ENCODE measurements around the gene PRKAG1.

Gene PRKAG1

DNA sequence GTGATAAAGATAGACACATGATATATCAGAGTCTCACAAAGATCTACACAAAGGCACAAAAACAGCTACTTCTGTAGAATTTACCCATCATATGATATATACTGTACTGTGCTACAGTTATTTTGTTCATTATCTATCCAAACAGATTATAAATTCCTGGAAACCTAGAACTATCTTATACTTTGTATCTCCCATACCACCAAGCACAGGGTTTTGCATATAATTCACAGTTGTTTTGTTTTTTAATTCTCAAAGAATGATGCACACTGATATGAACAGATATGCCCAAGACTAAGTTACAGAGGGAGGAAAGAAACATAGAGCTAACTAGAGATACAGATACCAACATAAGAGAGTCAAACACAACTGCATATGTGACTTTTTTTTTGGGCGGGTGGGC lies 3.4 kb downstream of the PRKAG1 start:
- DNase-seq (ENCODE audit: extremely low read depth in 1 of 2, low read depth in 1 of 2): no peak

DNA sequence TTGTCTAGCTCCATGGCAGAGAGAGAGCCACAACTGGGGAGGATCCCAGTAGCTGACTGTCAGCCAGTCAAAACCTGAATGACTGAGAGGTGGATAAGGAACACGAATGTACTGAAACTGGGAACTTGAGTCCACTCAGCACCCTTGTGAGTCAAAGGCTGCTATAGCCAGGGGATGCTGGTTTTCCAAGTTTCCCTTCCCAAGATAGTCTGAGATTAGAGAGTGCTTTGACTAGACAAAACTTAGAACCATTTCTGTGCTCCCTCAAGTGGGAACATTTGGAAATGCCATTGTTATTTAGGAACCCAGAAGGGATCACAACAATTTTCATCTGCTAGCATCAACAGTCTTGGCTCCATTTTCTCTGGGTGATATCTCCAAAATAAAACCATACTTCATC lies 4.0 kb downstream of the PRKAG1 start:
- no peak for DNase-seq (ENCODE audit: extremely low read depth in 1 of 2, low read depth in 1 of 2)

- DNase-seq (ENCODE audit: extremely low read depth in 1 of 2, low read depth in 1 of 2): no peak
Observed at GRCh38 chr12:49013428-49013827, 5.1 kb downstream of the PRKAG1 start.

GRCh38 chr12:49012739-49013138 lies 5.8 kb downstream of the PRKAG1 start:
- no peak for DNase-seq (ENCODE audit: extremely low read depth in 1 of 2, low read depth in 1 of 2)

GRCh38 chr12:49010092-49010668 lies 8.4 kb downstream of the PRKAG1 start:
- no peak for DNase-seq (ENCODE audit: extremely low read depth in 1 of 2, low read depth in 1 of 2)

DNA sequence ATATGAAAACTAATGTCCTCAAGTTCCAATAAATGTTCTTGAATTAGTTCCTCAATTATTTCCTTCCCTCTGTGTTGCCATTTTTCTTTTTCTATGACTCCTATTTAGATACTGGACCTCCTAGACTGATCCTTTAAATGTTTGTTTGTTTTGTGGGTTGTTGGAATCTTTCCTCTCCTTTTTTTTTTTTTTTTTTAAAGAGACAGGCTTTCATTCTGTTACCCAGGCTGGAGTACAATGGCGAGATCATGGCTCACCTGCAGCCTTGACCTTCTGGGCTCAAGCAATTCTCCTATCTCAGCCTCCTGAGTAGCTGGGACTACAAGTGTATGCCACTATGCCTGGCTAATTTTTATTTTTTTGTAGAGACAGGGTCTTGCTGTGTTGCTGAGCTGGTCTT lies 9.6 kb downstream of the PRKAG1 start:
- DNase-seq (ENCODE audit: extremely low read depth in 1 of 2, low read depth in 1 of 2): no peak

DNA sequence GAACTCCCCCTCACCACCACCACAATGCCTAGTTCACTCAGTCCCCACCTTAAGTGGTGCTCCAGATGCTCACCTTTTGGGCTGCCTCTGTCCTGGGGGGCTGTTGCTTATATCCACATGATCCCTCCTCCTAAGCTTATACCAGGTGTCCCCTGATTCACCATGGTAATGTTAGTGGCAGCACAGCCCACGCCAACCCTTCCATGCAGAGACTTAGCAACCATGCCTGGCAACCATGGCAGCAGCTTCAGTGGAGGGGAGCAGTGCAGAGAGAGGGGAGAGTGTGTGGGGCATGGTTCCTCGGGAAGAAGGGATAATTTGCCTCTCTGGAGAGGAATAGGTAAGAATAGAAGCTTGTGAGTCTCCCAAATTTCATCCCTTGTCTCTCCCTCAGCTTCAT lies 18.2 kb downstream of the PRKAG1 start:
- no peak for DNase-seq (ENCODE audit: extremely low read depth in 1 of 2, low read depth in 1 of 2)

DNA sequence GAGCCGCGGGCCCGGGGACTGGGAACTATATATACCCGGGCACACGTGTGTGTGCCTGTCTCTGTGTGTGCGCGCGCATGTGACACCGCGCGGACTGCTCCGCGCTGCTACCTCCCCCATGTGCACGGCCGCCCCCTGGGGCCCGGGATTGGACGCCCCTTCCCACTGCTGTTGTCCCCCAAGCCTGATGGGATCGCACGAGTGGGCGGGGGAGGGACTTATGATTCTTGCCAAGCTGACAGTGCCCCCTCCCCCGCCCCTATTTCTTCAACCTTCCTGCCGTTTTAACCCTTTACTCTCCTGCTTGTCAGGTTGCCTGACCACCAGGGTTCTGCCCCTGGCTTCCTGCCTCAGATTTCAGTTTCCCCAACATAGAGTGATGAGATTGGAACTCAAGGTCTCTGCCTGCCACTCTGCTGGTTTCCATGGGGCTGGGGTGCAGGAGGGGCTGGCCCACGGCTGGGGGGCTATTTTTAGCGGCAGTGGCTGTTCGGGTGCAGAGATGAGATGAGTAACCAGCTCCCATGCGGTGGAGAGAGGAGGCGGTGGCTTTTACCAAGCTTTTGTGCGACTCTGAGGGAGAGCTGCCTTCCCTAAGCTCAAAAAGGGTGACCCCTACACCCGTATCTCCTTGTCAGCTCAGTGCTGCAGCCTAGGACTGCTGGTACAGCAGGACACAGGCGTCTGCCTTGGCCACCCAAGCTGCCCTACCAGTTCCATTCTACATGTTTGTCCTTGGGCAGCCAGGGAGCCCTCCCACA lies 19.0 kb downstream of the PRKAG1 start, which contains the start of gene DDN:
DDN (minus strand) TSS at position 5 of the 761 bp plus-strand sequence. CDS start 88 bp downstream, outside the sequence.
- no peak for DNase-seq (ENCODE audit: extremely low read depth in 1 of 2, low read depth in 1 of 2)

DNA sequence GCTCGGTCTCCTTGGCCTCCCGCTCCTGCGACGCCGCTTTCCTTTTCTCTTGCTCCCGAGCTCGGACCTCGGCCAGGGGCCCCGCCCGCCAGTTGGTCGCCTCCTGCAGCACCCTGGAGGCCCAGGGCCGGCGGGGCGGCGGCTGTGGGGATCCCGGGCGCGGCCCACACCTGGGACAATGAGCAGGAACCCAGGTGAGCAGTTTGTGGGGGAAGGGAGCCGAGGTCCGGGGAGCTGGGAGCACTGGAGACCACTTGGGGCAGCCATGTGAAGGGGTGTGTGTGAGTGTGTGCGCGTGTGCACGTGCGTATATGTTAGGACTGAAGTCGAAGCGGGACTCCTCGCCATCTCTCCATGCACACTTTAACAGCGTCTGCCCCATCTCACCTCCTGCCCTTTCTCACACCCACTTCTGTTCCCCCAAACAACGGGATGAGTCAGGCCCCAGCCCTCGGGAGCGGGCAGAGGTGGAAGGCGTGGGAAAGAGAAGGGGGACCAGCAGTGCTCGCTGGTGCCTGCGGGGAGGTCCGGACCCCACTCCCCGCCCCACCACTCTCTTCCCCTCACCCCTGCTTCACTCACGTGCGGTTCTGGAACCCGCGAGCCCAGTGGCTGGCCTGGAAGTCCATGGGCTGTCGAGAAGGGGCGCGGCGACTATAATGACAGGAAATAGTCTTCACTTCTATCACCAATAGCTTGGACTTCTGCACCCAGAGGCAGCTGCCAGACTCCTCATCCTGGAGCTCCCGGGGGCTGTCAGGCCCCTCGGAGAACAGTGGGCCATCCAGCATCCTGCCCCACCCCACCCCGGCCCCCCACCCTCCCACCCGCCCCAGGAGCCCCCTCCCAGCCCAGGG lies 19.9 kb downstream of the PRKAG1 start:
- DNase-seq (ENCODE audit: extremely low read depth in 1 of 2, low read depth in 1 of 2): no peak

- DNase-seq (ENCODE audit: extremely low read depth in 1 of 2, low read depth in 1 of 2): no peak
Observed at GRCh38 chr12:48997719-48998496, 20.7 kb downstream of the PRKAG1 start.

- DNase-seq (ENCODE audit: extremely low read depth in 1 of 2, low read depth in 1 of 2): no peak
Observed at GRCh38 chr12:48996794-48997718, 21.5 kb downstream of the PRKAG1 start.

DNA sequence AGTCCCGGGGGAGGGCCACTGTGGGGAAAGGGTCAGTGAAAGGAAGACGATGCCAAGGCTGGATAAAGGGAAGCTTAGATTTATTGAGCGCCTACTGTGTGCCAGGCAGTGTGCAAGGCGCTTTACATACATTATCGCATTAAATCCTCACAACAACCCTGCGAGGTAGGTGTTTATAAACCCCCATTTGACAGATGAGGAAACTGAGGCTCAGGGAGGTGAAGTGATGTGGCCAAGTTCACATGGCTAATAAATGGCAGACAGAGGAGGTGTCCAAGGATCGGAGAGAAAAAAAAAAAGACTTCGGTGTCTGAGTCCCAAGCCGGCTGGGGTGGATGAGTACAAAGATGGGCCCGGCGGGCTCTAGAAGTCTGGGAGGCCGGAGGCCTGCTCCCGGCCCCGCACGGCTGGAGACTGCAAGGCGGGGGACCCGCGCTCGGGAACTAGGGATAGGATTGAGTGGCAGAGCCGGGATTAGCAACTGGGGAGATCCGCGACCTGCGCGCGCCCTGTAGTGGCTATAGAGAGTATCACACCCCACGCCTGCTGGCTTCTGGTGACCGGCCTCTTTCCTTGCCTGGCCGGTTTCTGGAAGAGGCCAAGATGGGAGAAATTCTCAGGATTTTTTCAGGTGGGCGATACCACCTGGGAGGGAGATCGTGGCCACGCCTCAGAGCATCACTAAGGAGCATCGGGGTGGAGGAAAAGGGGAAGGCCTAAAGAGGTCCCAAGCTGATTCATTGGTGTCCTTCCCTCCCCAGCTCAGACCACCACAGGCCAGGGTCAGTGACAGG lies 23.3 kb downstream of the PRKAG1 start:
- DNase-seq (ENCODE audit: extremely low read depth in 1 of 2, low read depth in 1 of 2): no peak

DNA sequence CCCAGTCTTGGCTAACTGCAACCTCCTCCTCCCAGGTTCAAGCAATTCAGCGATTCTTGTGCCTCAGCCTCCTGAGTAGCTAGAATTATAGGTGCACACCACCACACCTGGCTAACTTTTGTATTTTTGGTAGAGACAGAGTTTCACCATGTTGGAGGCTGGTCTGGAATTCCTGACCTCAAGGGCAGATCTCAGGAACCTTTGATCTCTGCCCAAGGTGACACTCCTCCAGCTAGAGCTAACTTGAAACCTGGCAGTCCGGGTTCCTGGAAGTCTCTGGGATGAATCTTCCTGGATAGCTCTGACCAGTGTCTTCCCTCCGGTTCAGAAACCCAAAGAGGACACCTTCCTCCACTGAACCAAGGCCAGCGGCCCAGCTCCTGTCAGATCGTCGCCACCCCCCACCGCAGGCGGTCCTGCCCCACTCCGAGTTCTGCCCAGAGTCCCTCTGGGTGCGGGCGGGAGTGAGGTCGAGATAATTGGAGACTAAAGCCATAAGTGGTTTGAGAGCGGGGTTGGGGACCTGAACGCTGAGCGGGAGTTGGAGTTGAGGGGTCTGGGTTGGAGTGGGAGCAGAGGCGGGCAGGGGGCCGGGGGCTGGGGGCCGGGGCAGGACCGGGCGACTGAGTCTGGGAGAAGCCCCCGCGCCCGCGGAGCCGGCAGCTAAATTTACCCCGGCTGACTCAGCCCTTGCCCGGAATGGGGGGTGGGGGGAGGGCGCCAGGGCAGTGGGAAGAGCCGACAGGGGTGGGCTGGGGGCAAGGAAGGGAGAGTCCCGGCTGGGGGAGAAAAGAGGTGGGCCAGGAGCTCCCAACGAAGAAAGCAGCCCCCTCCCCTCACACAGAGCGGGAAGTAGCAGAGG lies 24.1 kb downstream of the PRKAG1 start:
- DNase-seq (ENCODE audit: extremely low read depth in 1 of 2, low read depth in 1 of 2): no peak

- DNase-seq (ENCODE audit: extremely low read depth in 1 of 2, low read depth in 1 of 2): no peak
Observed at GRCh38 chr12:48993787-48994186, 24.8 kb downstream of the PRKAG1 start.

DNA sequence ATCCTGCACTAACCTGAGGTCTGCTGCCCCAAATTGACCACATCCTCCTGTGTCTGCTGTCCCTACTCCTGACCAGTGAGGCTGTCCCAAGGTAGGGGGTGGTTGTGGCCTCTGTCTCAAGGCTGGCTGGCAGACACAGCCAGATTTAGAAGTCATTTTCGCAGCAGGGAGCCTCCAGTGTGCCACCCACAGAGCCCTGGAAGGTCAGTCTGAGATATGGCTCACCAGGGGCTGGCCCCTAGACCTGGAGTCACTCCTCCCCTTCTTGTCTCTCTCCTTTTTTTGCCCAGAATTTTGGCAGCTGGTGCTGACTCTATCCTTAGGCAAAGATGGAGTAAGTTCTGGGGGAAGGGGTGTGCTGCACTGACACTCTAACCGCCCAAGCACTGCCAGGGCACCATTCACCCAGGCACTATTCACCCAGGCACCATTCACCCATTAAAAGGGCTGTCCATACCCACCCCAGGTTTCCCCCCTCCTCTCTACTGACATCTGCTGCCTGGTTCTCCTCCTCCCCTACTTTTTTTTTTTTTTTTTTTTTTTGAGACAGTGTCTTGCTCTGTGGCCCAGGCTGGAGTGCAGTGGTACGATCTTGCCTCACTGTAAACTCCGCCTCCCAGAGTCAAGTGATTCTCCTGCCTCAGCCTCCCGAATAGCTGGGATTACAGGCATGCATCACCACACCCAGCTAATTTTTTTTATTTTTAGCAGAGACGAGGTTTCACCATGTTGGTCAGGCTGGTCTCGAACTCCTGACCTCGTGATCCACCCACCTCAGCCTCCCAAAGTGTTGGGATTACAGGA lies 27.1 kb downstream of the PRKAG1 start:
- DNase-seq (ENCODE audit: extremely low read depth in 1 of 2, low read depth in 1 of 2): no peak

DNA sequence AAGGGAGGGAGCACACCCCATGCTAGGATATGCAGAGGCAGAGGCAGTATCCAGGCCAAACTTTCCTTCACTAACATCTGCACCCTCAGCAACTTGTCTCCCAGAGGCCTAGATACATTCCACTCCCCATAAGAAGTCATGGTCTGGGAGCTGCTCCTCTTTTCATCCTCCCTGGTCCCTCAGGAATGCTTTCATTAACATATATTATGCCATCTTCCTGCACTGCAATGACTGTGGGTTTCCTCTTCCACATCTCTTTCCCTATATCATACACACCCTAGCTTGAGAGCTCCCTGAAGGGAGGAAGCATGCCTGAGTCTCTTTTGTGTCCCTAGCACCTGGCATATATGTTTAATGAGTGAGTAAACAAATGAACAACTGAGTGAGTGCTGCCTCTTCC lies 28.0 kb downstream of the PRKAG1 start:
- DNase-seq (ENCODE audit: extremely low read depth in 1 of 2, low read depth in 1 of 2): no peak

DNA sequence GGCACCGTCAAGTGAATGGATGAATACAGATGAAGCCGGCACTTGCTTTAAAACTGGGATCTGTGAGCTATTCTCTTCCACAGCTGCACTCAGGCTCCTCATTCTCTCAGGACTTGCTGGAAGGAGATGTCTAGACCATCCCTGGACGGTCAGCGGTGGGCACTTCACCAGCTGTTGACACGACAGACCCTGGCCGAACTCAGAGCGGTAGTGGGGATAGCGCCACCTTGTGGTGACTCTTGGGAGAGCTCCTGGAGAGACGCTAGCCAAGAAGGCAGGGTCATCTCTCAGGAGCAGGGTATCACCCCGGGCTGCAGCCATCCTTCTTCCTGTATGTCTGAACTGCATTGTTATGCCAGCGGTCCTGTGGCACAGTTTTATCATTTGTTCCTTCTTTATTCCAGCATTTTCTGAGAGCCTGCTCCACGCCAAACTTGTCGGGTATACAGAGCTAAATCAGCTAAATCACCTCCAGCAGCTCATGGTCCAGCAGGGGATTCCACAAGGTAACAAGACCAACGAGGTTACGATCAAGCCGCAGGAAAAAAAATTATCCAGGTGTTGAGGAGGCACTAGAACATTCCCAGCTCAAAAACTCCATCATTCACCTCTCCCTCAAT lies 30.4 kb downstream of the PRKAG1 start:
- no peak for DNase-seq (ENCODE audit: extremely low read depth in 1 of 2, low read depth in 1 of 2)
